Measurements from ENCODE around the gene NPB.

DNA sequence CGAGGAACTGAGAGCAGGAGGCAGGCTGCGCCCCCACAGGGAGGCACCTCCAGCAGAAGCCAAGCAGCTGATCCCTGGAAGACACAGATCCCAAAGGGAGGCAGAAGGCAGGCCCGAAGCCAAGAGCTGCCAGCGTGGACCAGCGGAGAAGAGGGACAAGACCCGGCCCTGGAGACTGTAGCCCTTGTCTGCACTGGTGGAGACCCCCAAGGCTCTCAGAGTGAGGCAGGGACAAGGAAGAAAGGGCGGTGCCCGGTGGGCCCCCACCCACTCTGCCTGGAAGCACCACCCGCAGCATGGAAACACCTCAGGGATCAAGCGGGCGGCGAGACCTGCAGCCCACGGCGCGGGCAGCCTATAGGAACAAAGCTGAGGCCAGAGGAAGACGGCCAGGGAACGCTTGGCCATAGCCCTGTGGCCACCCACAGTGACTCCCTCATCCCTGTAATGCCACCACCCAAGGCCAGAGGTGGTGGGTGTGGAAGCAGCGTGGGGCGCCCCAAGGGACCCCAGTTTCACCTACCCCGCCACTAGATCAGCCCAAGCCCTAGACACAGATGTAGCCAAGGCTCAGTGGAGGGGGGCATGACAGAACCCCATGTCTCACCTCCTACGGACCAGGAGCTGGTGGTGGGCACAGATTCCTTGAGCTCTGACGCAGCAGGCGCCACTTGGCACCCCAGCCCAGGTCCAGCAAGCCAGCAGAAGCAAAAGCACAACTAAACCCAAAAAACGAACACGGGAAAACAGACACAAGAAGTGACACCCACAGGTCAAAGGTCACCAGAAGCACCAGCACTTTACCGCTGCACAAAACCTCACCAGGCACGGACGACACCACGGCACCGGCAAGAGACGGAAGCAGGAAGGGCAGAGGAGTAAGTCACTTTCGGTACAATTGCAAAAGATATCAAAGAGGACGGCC lies 18.8 kb downstream of the NPB start:
- TF ChIP-seq, protein P1, sequence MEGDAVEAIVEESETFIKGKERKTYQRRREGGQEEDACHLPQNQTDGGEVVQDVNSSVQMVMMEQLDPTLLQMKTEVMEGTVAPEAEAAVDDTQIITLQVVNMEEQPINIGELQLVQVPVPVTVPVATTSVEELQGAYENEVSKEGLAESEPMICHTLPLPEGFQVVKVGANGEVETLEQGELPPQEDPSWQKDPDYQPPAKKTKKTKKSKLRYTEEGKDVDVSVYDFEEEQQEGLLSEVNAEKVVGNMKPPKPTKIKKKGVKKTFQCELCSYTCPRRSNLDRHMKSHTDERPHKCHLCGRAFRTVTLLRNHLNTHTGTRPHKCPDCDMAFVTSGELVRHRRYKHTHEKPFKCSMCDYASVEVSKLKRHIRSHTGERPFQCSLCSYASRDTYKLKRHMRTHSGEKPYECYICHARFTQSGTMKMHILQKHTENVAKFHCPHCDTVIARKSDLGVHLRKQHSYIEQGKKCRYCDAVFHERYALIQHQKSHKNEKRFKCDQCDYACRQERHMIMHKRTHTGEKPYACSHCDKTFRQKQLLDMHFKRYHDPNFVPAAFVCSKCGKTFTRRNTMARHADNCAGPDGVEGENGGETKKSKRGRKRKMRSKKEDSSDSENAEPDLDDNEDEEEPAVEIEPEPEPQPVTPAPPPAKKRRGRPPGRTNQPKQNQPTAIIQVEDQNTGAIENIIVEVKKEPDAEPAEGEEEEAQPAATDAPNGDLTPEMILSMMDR (IDR thresholded peaks at IDR 0.05; ENCODE audit: low read depth, low read length, poor library complexity, severe bottlenecking) = no peak
- no peak for TF ChIP-seq EZH2phosphoT487 (IDR thresholded peaks at IDR 0.05; ENCODE audit: borderline replicate concordance, low read length)

Measured in DOHH2 (cell line).